WTC11 (cell line): Measurements from ENCODE around the gene ERCC8. TPM values are rescaled to one million over a fixed set of nuclear protein-coding genes. Genes with fewer than 3 reads are reported as not detected.

Source experiments
- ATAC-seq: fragments of 200-7000 bp; cut with Tn5 transposase; 2 replicates; pipeline ENCODE4 v1.10.0; 2021; ENCODE audit warnings: mild to moderate bottlenecking, moderate library complexity
- CTCF ChIA-PET: fragments of 300-600 bp; sonication (Branson Sonifier 250); formaldehyde crosslinking; loops from one replicate; lab custom pipeline; 2021; ENCODE audit warnings: antibody characterized with exemption; lab: Charles Lee
- POLR2A ChIA-PET: fragments of 350-600 bp; sonication (Branson Sonifier 250); formaldehyde crosslinking; loops from one replicate; lab custom pipeline; 2021; ENCODE audit warnings: antibody characterized with exemption; lab: Charles Lee
- DNase-seq: peaks from one replicate; pipeline ENCODE4 v3.0.0; 2021; ENCODE audit warnings: low spot score
- H3K27ac Mint-ChIP-seq: 2 replicates; pipeline ENCODE4 v1.8.0; 2021; ENCODE audit warnings: mixed read lengths
- H3K27me3 Mint-ChIP-seq: 2 replicates; pipeline ENCODE4 v1.8.0; 2021; ENCODE audit warnings: low read depth, mild to moderate bottlenecking, moderate library complexity, mixed read lengths
- H3K36me3 Mint-ChIP-seq: 2 replicates; pipeline ENCODE4 v1.8.0; 2021; ENCODE audit warnings: mixed read lengths
- H3K4me1 Mint-ChIP-seq: 2 replicates; pipeline ENCODE4 v1.8.0; 2022; ENCODE audit warnings: mixed read lengths
- H3K4me3 Mint-ChIP-seq: 2 replicates; pipeline ENCODE4 v1.8.0; 2021; ENCODE audit warnings: mild to moderate bottlenecking, moderate library complexity, mixed read lengths
- H3K9me3 Mint-ChIP-seq: 2 replicates; pipeline ENCODE4 v1.8.0; 2021; ENCODE audit warnings: mixed read lengths
- CREB1 ChIP-seq: sonication (generic); formaldehyde crosslinking; IDR thresholded peaks from 2 replicates; pipeline ENCODE4 v1.8.0; 2023; ENCODE audit warnings: mild to moderate bottlenecking, missing genetic modification reagents
- FOXK1 ChIP-seq: sonication (generic); formaldehyde crosslinking; IDR thresholded peaks from 2 replicates; pipeline ENCODE4 v1.8.0; 2022; ENCODE audit warnings: mild to moderate bottlenecking, moderate library complexity, missing genetic modification reagents
- FOXP1 ChIP-seq: sonication (generic); formaldehyde crosslinking; IDR thresholded peaks from 2 replicates; pipeline ENCODE4 v1.8.0; 2022; ENCODE audit warnings: missing genetic modification reagents, mild to moderate bottlenecking, moderate library complexity, borderline replicate concordance
- KAT7 ChIP-seq: sonication (generic); formaldehyde crosslinking; IDR thresholded peaks from 2 replicates; pipeline ENCODE4 v1.8.1; 2023; ENCODE audit warnings: missing genetic modification reagents, mild to moderate bottlenecking, borderline replicate concordance
- ZNF138 ChIP-seq: sonication (generic); formaldehyde crosslinking; conservative IDR thresholded peaks from 2 replicates; pipeline ENCODE4 v1.8.1; 2022; ENCODE audit warnings: mild to moderate bottlenecking, moderate library complexity, missing genetic modification reagents
- ZNF423 ChIP-seq: fragments of 250-450 bp; sonication (Bioruptor Pico); IDR thresholded peaks from 2 replicates; pipeline ENCODE4 v2.1.2; 2022; ENCODE audit warnings: mild to moderate bottlenecking, moderate library complexity
- total RNA-seq: library from RNA; stranded (reverse); gene quantifications from 3 replicates; pipeline ENCODE4 v1.2.3, GENCODE V29; 2021
- TF ChIP-seq, protein P1 (sequence below): sonication (generic); formaldehyde crosslinking; IDR thresholded peaks from 2 replicates; pipeline ENCODE4 v1.8.1; 2023; ENCODE audit warnings: mild to moderate bottlenecking, missing genetic modification reagents, borderline replicate concordance
- TF ChIP-seq, protein P2 (sequence below): sonication (generic); formaldehyde crosslinking; IDR thresholded peaks from 2 replicates; pipeline ENCODE4 v1.8.1; 2023; ENCODE audit warnings: mild to moderate bottlenecking, missing genetic modification reagents
- TF ChIP-seq, protein P3 (sequence below): fragments of 250-450 bp; sonication (Bioruptor Pico); IDR thresholded peaks from 2 replicates; pipeline ENCODE4 v1.9.0; 2021; ENCODE audit warnings: mild to moderate bottlenecking
- TF ChIP-seq, protein P4 (sequence below): fragments of 250-450 bp; sonication (Bioruptor Pico); IDR thresholded peaks from 2 replicates; pipeline ENCODE4 v1.8.0; 2021; ENCODE audit warnings: mild to moderate bottlenecking
- TF ChIP-seq, protein P5 (sequence below): sonication (generic); formaldehyde crosslinking; IDR thresholded peaks from 2 replicates; pipeline ENCODE4 v1.8.1; 2023; ENCODE audit warnings: mild to moderate bottlenecking, missing genetic modification reagents
- TF ChIP-seq, protein P6 (sequence below): sonication (generic); formaldehyde crosslinking; IDR thresholded peaks from 2 replicates; pipeline ENCODE4 v1.8.0; 2022; ENCODE audit warnings: mild to moderate bottlenecking, missing genetic modification reagents

The ERCC8 gene
- total RNA-seq, 1 experiment from 2014 or later, result 14.6 TPM

DNA sequence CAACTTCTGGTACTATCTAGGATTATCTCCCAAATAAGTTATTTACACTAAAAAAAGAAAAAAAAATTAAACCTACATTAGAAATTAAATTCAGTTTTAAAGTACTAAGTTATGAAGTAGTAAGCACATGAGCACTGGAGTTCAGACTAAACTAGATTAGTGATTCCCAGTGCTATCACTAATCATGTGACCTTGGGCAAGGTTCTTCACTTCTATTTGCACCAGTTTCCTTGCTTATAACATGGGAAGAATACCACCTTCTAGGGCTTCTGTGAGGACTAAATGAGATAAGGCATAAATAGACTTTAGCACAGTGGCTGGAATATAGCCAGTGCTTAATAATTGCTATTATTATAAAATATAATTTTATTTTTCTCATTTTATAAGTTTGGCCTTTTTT is 111.3 kb downstream of the ERCC8 start (continued):
- TF ChIP-seq, protein P1, sequence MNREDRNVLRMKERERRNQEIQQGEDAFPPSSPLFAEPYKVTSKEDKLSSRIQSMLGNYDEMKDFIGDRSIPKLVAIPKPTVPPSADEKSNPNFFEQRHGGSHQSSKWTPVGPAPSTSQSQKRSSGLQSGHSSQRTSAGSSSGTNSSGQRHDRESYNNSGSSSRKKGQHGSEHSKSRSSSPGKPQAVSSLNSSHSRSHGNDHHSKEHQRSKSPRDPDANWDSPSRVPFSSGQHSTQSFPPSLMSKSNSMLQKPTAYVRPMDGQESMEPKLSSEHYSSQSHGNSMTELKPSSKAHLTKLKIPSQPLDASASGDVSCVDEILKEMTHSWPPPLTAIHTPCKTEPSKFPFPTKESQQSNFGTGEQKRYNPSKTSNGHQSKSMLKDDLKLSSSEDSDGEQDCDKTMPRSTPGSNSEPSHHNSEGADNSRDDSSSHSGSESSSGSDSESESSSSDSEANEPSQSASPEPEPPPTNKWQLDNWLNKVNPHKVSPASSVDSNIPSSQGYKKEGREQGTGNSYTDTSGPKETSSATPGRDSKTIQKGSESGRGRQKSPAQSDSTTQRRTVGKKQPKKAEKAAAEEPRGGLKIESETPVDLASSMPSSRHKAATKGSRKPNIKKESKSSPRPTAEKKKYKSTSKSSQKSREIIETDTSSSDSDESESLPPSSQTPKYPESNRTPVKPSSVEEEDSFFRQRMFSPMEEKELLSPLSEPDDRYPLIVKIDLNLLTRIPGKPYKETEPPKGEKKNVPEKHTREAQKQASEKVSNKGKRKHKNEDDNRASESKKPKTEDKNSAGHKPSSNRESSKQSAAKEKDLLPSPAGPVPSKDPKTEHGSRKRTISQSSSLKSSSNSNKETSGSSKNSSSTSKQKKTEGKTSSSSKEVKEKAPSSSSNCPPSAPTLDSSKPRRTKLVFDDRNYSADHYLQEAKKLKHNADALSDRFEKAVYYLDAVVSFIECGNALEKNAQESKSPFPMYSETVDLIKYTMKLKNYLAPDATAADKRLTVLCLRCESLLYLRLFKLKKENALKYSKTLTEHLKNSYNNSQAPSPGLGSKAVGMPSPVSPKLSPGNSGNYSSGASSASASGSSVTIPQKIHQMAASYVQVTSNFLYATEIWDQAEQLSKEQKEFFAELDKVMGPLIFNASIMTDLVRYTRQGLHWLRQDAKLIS, result no peak
- TF ChIP-seq, protein P2, sequence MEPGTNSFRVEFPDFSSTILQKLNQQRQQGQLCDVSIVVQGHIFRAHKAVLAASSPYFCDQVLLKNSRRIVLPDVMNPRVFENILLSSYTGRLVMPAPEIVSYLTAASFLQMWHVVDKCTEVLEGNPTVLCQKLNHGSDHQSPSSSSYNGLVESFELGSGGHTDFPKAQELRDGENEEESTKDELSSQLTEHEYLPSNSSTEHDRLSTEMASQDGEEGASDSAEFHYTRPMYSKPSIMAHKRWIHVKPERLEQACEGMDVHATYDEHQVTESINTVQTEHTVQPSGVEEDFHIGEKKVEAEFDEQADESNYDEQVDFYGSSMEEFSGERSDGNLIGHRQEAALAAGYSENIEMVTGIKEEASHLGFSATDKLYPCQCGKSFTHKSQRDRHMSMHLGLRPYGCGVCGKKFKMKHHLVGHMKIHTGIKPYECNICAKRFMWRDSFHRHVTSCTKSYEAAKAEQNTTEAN, result no peak
- TF ChIP-seq, protein P3, sequence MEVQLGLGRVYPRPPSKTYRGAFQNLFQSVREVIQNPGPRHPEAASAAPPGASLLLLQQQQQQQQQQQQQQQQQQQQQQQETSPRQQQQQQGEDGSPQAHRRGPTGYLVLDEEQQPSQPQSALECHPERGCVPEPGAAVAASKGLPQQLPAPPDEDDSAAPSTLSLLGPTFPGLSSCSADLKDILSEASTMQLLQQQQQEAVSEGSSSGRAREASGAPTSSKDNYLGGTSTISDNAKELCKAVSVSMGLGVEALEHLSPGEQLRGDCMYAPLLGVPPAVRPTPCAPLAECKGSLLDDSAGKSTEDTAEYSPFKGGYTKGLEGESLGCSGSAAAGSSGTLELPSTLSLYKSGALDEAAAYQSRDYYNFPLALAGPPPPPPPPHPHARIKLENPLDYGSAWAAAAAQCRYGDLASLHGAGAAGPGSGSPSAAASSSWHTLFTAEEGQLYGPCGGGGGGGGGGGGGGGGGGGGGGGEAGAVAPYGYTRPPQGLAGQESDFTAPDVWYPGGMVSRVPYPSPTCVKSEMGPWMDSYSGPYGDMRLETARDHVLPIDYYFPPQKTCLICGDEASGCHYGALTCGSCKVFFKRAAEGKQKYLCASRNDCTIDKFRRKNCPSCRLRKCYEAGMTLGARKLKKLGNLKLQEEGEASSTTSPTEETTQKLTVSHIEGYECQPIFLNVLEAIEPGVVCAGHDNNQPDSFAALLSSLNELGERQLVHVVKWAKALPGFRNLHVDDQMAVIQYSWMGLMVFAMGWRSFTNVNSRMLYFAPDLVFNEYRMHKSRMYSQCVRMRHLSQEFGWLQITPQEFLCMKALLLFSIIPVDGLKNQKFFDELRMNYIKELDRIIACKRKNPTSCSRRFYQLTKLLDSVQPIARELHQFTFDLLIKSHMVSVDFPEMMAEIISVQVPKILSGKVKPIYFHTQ (CRISPR knock-in tag), result no peak
- TF ChIP-seq, protein P4, sequence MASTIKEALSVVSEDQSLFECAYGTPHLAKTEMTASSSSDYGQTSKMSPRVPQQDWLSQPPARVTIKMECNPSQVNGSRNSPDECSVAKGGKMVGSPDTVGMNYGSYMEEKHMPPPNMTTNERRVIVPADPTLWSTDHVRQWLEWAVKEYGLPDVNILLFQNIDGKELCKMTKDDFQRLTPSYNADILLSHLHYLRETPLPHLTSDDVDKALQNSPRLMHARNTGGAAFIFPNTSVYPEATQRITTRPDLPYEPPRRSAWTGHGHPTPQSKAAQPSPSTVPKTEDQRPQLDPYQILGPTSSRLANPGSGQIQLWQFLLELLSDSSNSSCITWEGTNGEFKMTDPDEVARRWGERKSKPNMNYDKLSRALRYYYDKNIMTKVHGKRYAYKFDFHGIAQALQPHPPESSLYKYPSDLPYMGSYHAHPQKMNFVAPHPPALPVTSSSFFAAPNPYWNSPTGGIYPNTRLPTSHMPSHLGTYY (CRISPR knock-in tag), result no peak
- TF ChIP-seq, all 79 proteins: peak for 0

DNA sequence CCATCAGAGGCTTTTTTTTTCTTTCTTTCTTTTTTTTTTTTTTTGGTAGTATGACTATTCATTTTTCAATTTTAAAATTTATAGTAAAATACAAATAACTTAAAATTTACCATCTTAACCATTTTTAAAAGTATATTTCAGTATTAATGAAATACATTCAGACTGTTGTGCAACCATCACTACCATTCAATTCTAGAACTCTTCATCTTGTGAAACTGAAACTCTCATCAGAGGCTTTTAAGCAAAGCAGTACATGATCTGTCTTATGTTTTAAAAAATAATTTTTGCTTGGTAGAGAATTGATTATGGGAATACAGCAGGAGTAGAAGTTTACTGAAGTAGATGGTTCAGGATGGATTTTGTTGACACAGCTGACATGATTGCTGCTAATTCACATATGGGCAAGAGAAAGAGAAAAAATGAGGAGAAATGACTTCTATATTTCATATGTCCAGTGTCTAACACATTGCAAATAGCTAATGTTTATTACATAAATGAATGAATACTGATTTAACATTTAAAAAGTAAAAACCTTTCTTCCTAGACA is 114.2 kb downstream of the ERCC8 start:
- DNase-seq (no peak), ATAC-seq (no peak)
- no peak overlapping the region for H3K27ac Mint-ChIP-seq
- POLR2A ChIA-PET, result interaction anchor here (0.6 kb wide), 1 partner anchor 111 kb away, joined by 3 read pairs; no protein-coding TSS in a partner anchor
- CTCF ChIA-PET, result no interaction called here
- H3K9me3 Mint-ChIP-seq, result no peaks in the 10 kb centered on the region
- H3K27me3 Mint-ChIP-seq, result no peaks in the 10 kb centered on the region
- TF ChIP-seq, protein P5, sequence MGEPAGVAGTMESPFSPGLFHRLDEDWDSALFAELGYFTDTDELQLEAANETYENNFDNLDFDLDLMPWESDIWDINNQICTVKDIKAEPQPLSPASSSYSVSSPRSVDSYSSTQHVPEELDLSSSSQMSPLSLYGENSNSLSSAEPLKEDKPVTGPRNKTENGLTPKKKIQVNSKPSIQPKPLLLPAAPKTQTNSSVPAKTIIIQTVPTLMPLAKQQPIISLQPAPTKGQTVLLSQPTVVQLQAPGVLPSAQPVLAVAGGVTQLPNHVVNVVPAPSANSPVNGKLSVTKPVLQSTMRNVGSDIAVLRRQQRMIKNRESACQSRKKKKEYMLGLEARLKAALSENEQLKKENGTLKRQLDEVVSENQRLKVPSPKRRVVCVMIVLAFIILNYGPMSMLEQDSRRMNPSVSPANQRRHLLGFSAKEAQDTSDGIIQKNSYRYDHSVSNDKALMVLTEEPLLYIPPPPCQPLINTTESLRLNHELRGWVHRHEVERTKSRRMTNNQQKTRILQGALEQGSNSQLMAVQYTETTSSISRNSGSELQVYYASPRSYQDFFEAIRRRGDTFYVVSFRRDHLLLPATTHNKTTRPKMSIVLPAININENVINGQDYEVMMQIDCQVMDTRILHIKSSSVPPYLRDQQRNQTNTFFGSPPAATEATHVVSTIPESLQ (CRISPR knock-in tag), result no peak
- TF ChIP-seq FOXP1 (CRISPR knock-in tag) (no peak), FOXK1 (CRISPR knock-in tag) (no peak), ZNF423 (CRISPR knock-in tag) (no peak), ZNF138 (CRISPR knock-in tag) (no peak), CREB1 (CRISPR knock-in tag) (no peak), KAT7 (CRISPR knock-in tag) (no peak)
- TF ChIP-seq, protein P6, sequence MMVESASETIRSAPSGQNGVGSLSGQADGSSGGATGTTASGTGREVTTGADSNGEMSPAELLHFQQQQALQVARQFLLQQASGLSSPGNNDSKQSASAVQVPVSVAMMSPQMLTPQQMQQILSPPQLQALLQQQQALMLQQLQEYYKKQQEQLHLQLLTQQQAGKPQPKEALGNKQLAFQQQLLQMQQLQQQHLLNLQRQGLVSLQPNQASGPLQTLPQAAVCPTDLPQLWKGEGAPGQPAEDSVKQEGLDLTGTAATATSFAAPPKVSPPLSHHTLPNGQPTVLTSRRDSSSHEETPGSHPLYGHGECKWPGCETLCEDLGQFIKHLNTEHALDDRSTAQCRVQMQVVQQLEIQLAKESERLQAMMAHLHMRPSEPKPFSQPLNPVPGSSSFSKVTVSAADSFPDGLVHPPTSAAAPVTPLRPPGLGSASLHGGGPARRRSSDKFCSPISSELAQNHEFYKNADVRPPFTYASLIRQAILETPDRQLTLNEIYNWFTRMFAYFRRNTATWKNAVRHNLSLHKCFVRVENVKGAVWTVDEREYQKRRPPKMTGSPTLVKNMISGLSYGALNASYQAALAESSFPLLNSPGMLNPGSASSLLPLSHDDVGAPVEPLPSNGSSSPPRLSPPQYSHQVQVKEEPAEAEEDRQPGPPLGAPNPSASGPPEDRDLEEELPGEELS, result no peak
- H3K4me3 Mint-ChIP-seq, result no peak overlapping the region
- peaks cover 3% of the 10 kb centered on the region for H3K4me1 Mint-ChIP-seq
- no peaks in the 10 kb centered on the region for H3K36me3 Mint-ChIP-seq
